B cell (primary cell): ENCODE results near the gene GNGT2. TPM values are rescaled to one million over a fixed set of nuclear protein-coding genes. Genes with fewer than 3 reads are reported as not detected.

Source experiments
- ATAC-seq: fragments of 200-7000 bp; cut with Tn5 transposase; one replicate; pipeline ENCODE4 v1.10.0; 2021; ENCODE audit warnings: low read depth, mild to moderate bottlenecking, moderate number of reproducible peaks, moderate library complexity
- CTCF ChIA-PET: fragments of 350-600 bp; sonication (Branson Sonifier 250); formaldehyde crosslinking; loops from one replicate; lab custom pipeline; 2021; ENCODE audit warnings: antibody characterized with exemption, inconsistent platforms; lab: Charles Lee
- POLR2A ChIA-PET: fragments of 350-600 bp; sonication (Branson Sonifier 250); formaldehyde crosslinking; loops from one replicate; lab custom pipeline; 2021; ENCODE audit warnings: antibody characterized with exemption; lab: Charles Lee
- DNase-seq: peaks from one replicate; pipeline ENCODE4 v3.0.0; 2013
- H2AFZ ChIP-seq: 2 replicates; pipeline ENCODE4 v1.6.1; 2012; ENCODE audit warnings: mild to moderate bottlenecking, low read depth, low read length; ENCODE audit not compliant: insufficient read depth, poor library complexity, severe bottlenecking
- H3K27ac ChIP-seq, 2 donors: 1 replicate in 1 of 2; 2 replicates in 1 of 2; pipeline ENCODE4 v1.5.1; 2012 to 2013; ENCODE audit warnings: low read length in 2 of 2, mild to moderate bottlenecking in 2 of 2, moderate library complexity in 1 of 2
- H3K27me3 ChIP-seq, 4 experiments: fragments of 200-600 bp in 1 of 4; sonication (generic) in 1 of 4; replicated peaks in 1 of 4; 1 replicate in 2 of 4; 2 replicates in 2 of 4; pipeline versions ENCODE4 v1.6.1 to v1.7.0; 2013 to 2016; ENCODE audit warnings: low read length in 3 of 4, mild to moderate bottlenecking in 2 of 4, mixed read lengths in 1 of 4, moderate library complexity in 1 of 4; ENCODE audit not compliant: insufficient read depth in 4 of 4, control insufficient read depth in 3 of 4; ENCODE audit errors: control extremely low read depth in 1 of 4
- H3K36me3 ChIP-seq, 2 experiments: replicated peaks in 1 of 2; 1 replicate in 1 of 2; 2 replicates in 1 of 2; pipeline versions ENCODE4 v1.6.1 to v1.7.1; 2013; ENCODE audit warnings: low read length in 1 of 2; ENCODE audit not compliant: insufficient read depth in 2 of 2, control insufficient read depth in 1 of 2; ENCODE audit errors: control extremely low read depth in 1 of 2, extremely low read depth in 1 of 2
- H3K4me1 ChIP-seq, 2 donors: fragments of 200-600 bp in 1 of 2; sonication (generic) in 1 of 2; 1 replicate in 1 of 2; 2 replicates in 1 of 2; pipeline versions ENCODE4 v1.5.1 to v1.6.1; 2013 to 2017; ENCODE audit warnings: low read length in 2 of 2; ENCODE audit not compliant: control insufficient read depth in 2 of 2, insufficient read depth in 2 of 2
- H3K4me2 ChIP-seq: replicated peaks from 2 replicates; pipeline ENCODE3; 2012; ENCODE audit warnings: mild to moderate bottlenecking, low read depth, low read length; ENCODE audit not compliant: poor library complexity, severe bottlenecking
- H3K4me3 ChIP-seq, 5 experiments: fragments of 200-600 bp in 1 of 5; sonication (generic) in 1 of 5; 1 replicate in 3 of 5; 2 replicates in 2 of 5; pipeline versions ENCODE4 v1.5.1 to v1.7.0; 2011 to 2016; ENCODE audit warnings: low read length in 4 of 5, mild to moderate bottlenecking in 4 of 5, low read depth in 2 of 5, control low read depth in 1 of 5, moderate library complexity in 1 of 5; ENCODE audit not compliant: insufficient read depth in 1 of 5; ENCODE audit errors: control extremely low read depth in 1 of 5, extremely low read depth in 1 of 5
- H3K79me2 ChIP-seq: fragments of 200-600 bp; sonication (generic); one replicate; pipeline ENCODE4 v1.6.0; 2016; ENCODE audit warnings: low read length; ENCODE audit not compliant: control insufficient read depth, insufficient read depth
- H3K9ac ChIP-seq: fragments of 200-600 bp; sonication (generic); 2 replicates; pipeline ENCODE4 v1.6.1; 2017; ENCODE audit warnings: mild to moderate bottlenecking, low read length, moderate library complexity
- H3K9me3 ChIP-seq, 3 donors: one replicate each; pipeline versions ENCODE4 v1.6.1 to v1.7.1; 2013; ENCODE audit warnings: low read length in 2 of 3; ENCODE audit not compliant: control insufficient read depth in 2 of 3, insufficient read depth in 1 of 3; ENCODE audit errors: control extremely low read depth in 1 of 3
- H4K20me1 ChIP-seq: 2 replicates; pipeline ENCODE4 v1.6.0; 2012; ENCODE audit warnings: mild to moderate bottlenecking, low read length; ENCODE audit not compliant: insufficient read depth, control insufficient read depth, poor library complexity, severe bottlenecking
- H3K27ac Mint-ChIP-seq: one replicate; pipeline ENCODE4 v1.8.0; 2021; ENCODE audit warnings: mixed read lengths
- H3K27me3 Mint-ChIP-seq: one replicate; pipeline ENCODE4 v1.8.0; 2021; ENCODE audit warnings: mixed read lengths
- H3K4me1 Mint-ChIP-seq: one replicate; pipeline ENCODE4 v1.8.0; 2021; ENCODE audit warnings: mixed read lengths
- H3K4me3 Mint-ChIP-seq: one replicate; pipeline ENCODE4 v1.8.0; 2021; ENCODE audit warnings: mixed read lengths
- H3K9me3 Mint-ChIP-seq: one replicate; pipeline ENCODE4 v1.8.0; 2022; ENCODE audit warnings: mixed read lengths; ENCODE audit not compliant: insufficient read depth
- EZH2 ChIP-seq: IDR thresholded peaks from 2 replicates; pipeline ENCODE4 v1.6.1; 2012; ENCODE audit warnings: borderline replicate concordance, low read depth, mild to moderate bottlenecking, moderate library complexity, low read length; ENCODE audit not compliant: insufficient read depth, poor library complexity, severe bottlenecking
- WGBS: methylation state at CpG from one replicate; pipeline ENCODE4 v1.1.5; 2013; ENCODE audit warnings: missing lambda C conversion rate; ENCODE audit not compliant: insufficient coverage; 5-methylcytosine and 5-hydroxymethylcytosine counted together
- intact Hi-C: fragments of 100-400 bp; cut with micrococcal nuclease; formaldehyde crosslinking; loops from one replicate; pipeline ENCODE4 v1.10.0; 2022
- polyA plus RNA-seq: library from polyadenylated mRNA; depleted of rRNA; stranded (reverse); fragments of >200 nt; gene quantifications from 2 replicates; pipeline ENCODE4 v1.2.3, GENCODE V29; 2012
- total RNA-seq, 2 donors: library from RNA; stranded (reverse); fragments of 120-200 nt in 1 of 2; gene quantifications; 1 replicate in 1 of 2; 2 replicates in 1 of 2; pipeline versions ENCODE4 v1.2.3 to v1.2.4, GENCODE V29; 2013 to 2022
- TF ChIP-seq, protein P1 (sequence below): fragments of 200-600 bp; IDR thresholded peaks from one replicate; pipeline ENCODE4 v1.8.0; 2022; ENCODE audit warnings: antibody characterized with exemption, mild to moderate bottlenecking

GNGT2 gene
- total and polyA plus RNA-seq, 2 donors (not counting 1 experiment from before 2014, with no cell fraction given): 5.1 to 11.1 TPM

DNA sequence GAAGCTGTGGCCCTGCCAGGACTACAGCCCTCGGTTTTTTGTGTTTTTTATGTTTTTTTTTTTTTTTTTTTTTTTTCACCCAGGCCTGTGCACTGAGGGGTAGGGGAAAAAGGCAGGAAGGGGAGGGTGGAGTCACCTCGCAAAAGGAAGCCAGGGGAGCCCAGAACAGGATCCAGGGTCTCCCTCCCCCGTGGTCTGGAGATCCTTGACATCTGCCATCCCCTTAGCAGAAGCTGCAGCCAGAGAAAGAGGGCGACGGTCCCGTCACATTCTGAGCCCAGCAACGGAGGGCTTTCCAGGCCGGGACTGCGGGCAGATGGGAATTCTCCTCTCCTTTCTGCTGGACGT is 49.3 kb upstream of the GNGT2 start:
- no peak for DNase-seq
- H3K9me3 Mint-ChIP-seq: no peaks in the 10 kb centered on the region

DNA sequence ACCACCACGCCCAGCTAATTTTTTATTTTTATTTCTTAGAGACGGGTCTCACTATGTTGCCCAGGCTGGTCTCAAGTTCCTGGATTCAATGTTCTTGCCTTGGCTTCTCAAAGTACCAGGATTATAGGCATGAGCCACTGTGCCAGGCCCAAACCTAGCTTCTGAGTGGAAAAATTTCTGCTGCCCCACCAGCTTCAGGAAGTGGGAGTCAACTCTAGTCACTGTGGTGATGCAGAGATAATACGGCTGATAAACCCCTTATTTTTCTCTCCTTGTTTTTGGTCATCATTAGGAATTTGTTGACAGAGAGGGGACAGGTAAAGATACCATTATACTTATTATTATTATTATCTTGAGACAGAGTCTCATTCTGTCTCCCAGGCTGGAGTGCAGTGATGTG is 48.0 kb upstream of the GNGT2 start:
- 100% methylated on average over 2 of the region's 3 CpGs for WGBS
- H3K4me2 ChIP-seq: no peak overlapping the region
- H3K9me3 Mint-ChIP-seq: no peaks in the 10 kb centered on the region

More for the DNA sequence above, 49.3 kb upstream of the GNGT2 start:
- H3K27me3 ChIP-seq: peaks cover 0 to 24% (median 4%) of the 10 kb centered on the region in 4 experiments
- 11% methylated on average over 9 of the region's 10 CpGs for WGBS
- ChIA-PET POLR2A (interaction anchor here (0.7 kb wide), 1 partner anchor 1148 kb away, joined by 10 read pairs; no protein-coding TSS in a partner anchor), CTCF (interaction anchor here (1.1 to 1.5 kb wide), 2 partner anchors 30 to 32 kb away, joined by 3 to 7 read pairs; no protein-coding TSS in a partner anchor)
- H3K79me2 ChIP-seq: no peaks in the 10 kb centered on the region
- no peaks in the 10 kb centered on the region for H3K36me3 ChIP-seq
- ATAC-seq: no peak
- H4K20me1 ChIP-seq: no peaks in the 10 kb centered on the region
- H3K9me3 ChIP-seq: no peaks in the 10 kb centered on the region
- peak overlapping the region; percentile 78 for H3K9ac ChIP-seq
- H3K4me2 ChIP-seq: peak overlapping the region; percentile 89
- H2AFZ ChIP-seq: peak overlapping the region; percentile 85
- Mint-ChIP-seq H3K4me3 (peak overlapping the region; percentile 86), H3K27me3 (peaks cover 19% of the 10 kb centered on the region), H3K27ac (no peak overlapping the region), H3K4me1 (peaks cover 12% of the 10 kb centered on the region)
- peak overlapping the region; percentile 26 to 68 (median 52) for H3K4me3 ChIP-seq
- intact Hi-C loops: loop anchor here (5.0 kb wide), 1 partner anchor 32 kb away; no protein-coding TSS in a partner anchor
- peaks cover 13 to 14% of the 10 kb centered on the region in 2 donors for H3K4me1 ChIP-seq
- H3K27ac ChIP-seq: no peak overlapping the region
- TF ChIP-seq EZH2: no peak
- TF ChIP-seq, protein P1, sequence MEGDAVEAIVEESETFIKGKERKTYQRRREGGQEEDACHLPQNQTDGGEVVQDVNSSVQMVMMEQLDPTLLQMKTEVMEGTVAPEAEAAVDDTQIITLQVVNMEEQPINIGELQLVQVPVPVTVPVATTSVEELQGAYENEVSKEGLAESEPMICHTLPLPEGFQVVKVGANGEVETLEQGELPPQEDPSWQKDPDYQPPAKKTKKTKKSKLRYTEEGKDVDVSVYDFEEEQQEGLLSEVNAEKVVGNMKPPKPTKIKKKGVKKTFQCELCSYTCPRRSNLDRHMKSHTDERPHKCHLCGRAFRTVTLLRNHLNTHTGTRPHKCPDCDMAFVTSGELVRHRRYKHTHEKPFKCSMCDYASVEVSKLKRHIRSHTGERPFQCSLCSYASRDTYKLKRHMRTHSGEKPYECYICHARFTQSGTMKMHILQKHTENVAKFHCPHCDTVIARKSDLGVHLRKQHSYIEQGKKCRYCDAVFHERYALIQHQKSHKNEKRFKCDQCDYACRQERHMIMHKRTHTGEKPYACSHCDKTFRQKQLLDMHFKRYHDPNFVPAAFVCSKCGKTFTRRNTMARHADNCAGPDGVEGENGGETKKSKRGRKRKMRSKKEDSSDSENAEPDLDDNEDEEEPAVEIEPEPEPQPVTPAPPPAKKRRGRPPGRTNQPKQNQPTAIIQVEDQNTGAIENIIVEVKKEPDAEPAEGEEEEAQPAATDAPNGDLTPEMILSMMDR: no peak

More for the DNA sequence above, 48.0 kb upstream of the GNGT2 start:
- Histone ChIP-seq H4K20me1 (no peaks in the 10 kb centered on the region), H3K9me3 (no peaks in the 10 kb centered on the region), H3K4me1 (peaks cover 13 to 14% of the 10 kb centered on the region in 2 donors), H2AFZ (no peak overlapping the region), H3K79me2 (no peaks in the 10 kb centered on the region), H3K27ac (no peak overlapping the region), H3K9ac (no peak overlapping the region), H3K36me3 (no peaks in the 10 kb centered on the region), H3K4me3 (no peak overlapping the region), H3K27me3 (peaks cover 0 to 15% (median 3%) of the 10 kb centered on the region in 4 experiments)
- no peak overlapping the region for H3K27ac Mint-ChIP-seq
- TF ChIP-seq, protein P1: no peak
- TF ChIP-seq EZH2: no peak
- DNase-seq: no peak
- peaks cover 13% of the 10 kb centered on the region for H3K27me3 Mint-ChIP-seq
- intact Hi-C loops: no loop called here
- H3K4me1 Mint-ChIP-seq: peaks cover 12% of the 10 kb centered on the region
- no peak overlapping the region for H3K4me3 Mint-ChIP-seq
- ATAC-seq: no peak
- POLR2A ChIA-PET: no interaction called here
- CTCF ChIA-PET: interaction anchor here (0.9 kb wide), 1 partner anchor 32 kb away, joined by 5 read pairs; no protein-coding TSS in a partner anchor
